Ovary (tissue), 10 donors: Measurements from ENCODE around the gene PARP16. TPM values are rescaled to one million over a fixed set of nuclear protein-coding genes. Genes with fewer than 3 reads are reported as not detected.
A peak's percentile ranks its signal among the peaks of the same experiment; 100 is the strongest.

Experiments used
- DNase-seq, 5 donors: peaks; one replicate each; pipeline ENCODE4 v3.0.0-alpha.2; 2019 to 2020
- H3K27ac ChIP-seq, 2 donors: fragments of 200-600 bp; one replicate each; pipeline versions ENCODE4 v1.5.1 to v1.8.0; 2019 to 2022
- H3K27me3 ChIP-seq: fragments of 200-600 bp; one replicate; pipeline ENCODE4 v1.8.0; 2022
- H3K36me3 ChIP-seq: fragments of 200-600 bp; sonication (generic); one replicate; pipeline ENCODE4 v1.5.1; 2019
- H3K4me1 ChIP-seq: one replicate; pipeline ENCODE4 v1.8.1; 2013; ENCODE audit warnings: mild to moderate bottlenecking, moderate library complexity; ENCODE audit not compliant: insufficient read depth
- H3K4me3 ChIP-seq: fragments of 200-600 bp; sonication (generic); one replicate; pipeline ENCODE4 v1.5.1; 2017
- H3K9me3 ChIP-seq, 2 donors: fragments of 200-600 bp in 1 of 2; sonication (generic) in 1 of 2; one replicate each; pipeline versions ENCODE4 v1.5.1 to v1.8.1; 2013 to 2019; ENCODE audit warnings: mild to moderate bottlenecking in 1 of 2, moderate library complexity in 1 of 2
- EP300 ChIP-seq: sonication (generic); formaldehyde crosslinking; IDR thresholded peaks from one replicate; pipeline ENCODE4 v1.6.1; 2017; ENCODE audit warnings: antibody characterized with exemption
- POLR2A ChIP-seq: fragments of 450-650 bp; IDR thresholded peaks from one replicate; pipeline ENCODE4 v1.6.1; 2017; ENCODE audit warnings: antibody characterized with exemption, mild to moderate bottlenecking, moderate library complexity
- WGBS, 3 donors: extraction: QIAGEN DNeasy Blood & Tissue Kit in 1 of 3; methylation state at CpG; one replicate each; pipeline versions ENCODE4 v1.1.5 to v1.1.7; 2013 to 2017; 5-methylcytosine and 5-hydroxymethylcytosine counted together
- intact Hi-C, 4 donors: fragments of 100-400 bp; cut with DNase I; formaldehyde crosslinking; loops; one replicate each; pipeline versions ENCODE4 v1.11.0 to v1.15.1; 2022 to 2023
- long read RNA-seq, 3 donors: library from polyadenylated mRNA in 2 of 3; unstranded in 2 of 3; transcript quantifications; one replicate each; pipeline ENCODE4 v2.0.0 and lab custom pipeline, GENCODE V29; 2021 to 2026
- polyA plus RNA-seq, 2 donors: library from polyadenylated mRNA; stranded (reverse); fragments of 200-250 nt in 1 of 2; fragments of 350-450 nt in 1 of 2; fragmentation: Illumina TruSeq in 1 of 2; extraction: RNeasy Lipid Tissue Mini Kit (QIAGEN cat#74804) in 1 of 2; gene quantifications; one replicate each; pipeline ENCODE4 v1.2.3, GENCODE V29; 2013 to 2014
- total RNA-seq, 7 donors: library from RNA; depleted of rRNA in 2 of 7; stranded (reverse); fragments of >200 nt in 2 of 7; fragmentation: NEBNext Ultra II Directional in 3 of 7; extraction: Animal tissue kit (Norgen Biotek cat#: 25700) in 3 of 7; gene quantifications; one replicate each; pipeline versions ENCODE4 v1.1.0 to v1.2.4, GENCODE V29; 2016 to 2023
- TF ChIP-seq, protein P1 (sequence below), 3 donors: fragments of 450-650 bp in 2 of 3; fragments of 200-600 bp in 1 of 3; IDR thresholded peaks; one replicate each; pipeline versions ENCODE4 v1.5.1 to v1.8.0; 2016 to 2022; ENCODE audit warnings: antibody characterized with exemption in 3 of 3, mild to moderate bottlenecking in 1 of 3
- donor health status: DM: no; HTN: no; CAD: no; lungs with moderate emphysema.
- donor health status: DM: no; HTN: no; CAD: no.
- donor health status: Bipolar disorder and iron deficiency.
- donor health status: DM: yes; HTN: yes; CAD: no.
- donor health status: DM: no; HTN: no; CAD: no.
- donor health status: DM: yes; HTN: yes; CAD: no.

PARP16 gene, protein sequence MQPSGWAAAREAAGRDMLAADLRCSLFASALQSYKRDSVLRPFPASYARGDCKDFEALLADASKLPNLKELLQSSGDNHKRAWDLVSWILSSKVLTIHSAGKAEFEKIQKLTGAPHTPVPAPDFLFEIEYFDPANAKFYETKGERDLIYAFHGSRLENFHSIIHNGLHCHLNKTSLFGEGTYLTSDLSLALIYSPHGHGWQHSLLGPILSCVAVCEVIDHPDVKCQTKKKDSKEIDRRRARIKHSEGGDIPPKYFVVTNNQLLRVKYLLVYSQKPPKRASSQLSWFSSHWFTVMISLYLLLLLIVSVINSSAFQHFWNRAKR
- total RNA-seq (10 to 100 TPM in 5 of 7 donors, 1 to 10 TPM in 2; 8.8 to 20.2 (median 13.4) TPM), polyA plus RNA-seq (10 to 100 TPM; 12.1 to 19.2 TPM)
- long read RNA-seq, donor 1, transcript PARP16-206 (6 exons, 2,343 nt) = major isoform, 31 of 76 reads
- long read RNA-seq, donor 1, transcript PARP16-201 (6 exons, 2,731 nt) = minor isoform, 5 of 76 reads
- long read RNA-seq, donor 1, transcript PARP16-202 (4 exons, 2,352 nt) = minor isoform, 5 of 76 reads
- long read RNA-seq, donor 1, partial matches to known transcripts = 5 of 76 reads
- long read RNA-seq, donor 1, other reads (novel, unspliced or antisense) = 26 of 76 reads
- long read RNA-seq, donor 2, transcript PARP16-206 (6 exons, 2,343 nt) = major isoform, 9 of 15 reads
- long read RNA-seq, donor 2, partial matches to known transcripts = 5 of 15 reads
- long read RNA-seq, donor 2, other reads (novel, unspliced or antisense) = 0 of 15 reads
- long read RNA-seq, donor 3, transcript PARP16-201 (6 exons, 2,731 nt) = minor isoform, 5 of 51 reads
- long read RNA-seq, donor 3, transcript PARP16-206 (6 exons, 2,343 nt) = major isoform, 23 of 51 reads
- long read RNA-seq, donor 3, partial matches to known transcripts = 14 of 51 reads
- long read RNA-seq, donor 3, other reads (novel, unspliced or antisense) = 7 of 51 reads

DNA sequence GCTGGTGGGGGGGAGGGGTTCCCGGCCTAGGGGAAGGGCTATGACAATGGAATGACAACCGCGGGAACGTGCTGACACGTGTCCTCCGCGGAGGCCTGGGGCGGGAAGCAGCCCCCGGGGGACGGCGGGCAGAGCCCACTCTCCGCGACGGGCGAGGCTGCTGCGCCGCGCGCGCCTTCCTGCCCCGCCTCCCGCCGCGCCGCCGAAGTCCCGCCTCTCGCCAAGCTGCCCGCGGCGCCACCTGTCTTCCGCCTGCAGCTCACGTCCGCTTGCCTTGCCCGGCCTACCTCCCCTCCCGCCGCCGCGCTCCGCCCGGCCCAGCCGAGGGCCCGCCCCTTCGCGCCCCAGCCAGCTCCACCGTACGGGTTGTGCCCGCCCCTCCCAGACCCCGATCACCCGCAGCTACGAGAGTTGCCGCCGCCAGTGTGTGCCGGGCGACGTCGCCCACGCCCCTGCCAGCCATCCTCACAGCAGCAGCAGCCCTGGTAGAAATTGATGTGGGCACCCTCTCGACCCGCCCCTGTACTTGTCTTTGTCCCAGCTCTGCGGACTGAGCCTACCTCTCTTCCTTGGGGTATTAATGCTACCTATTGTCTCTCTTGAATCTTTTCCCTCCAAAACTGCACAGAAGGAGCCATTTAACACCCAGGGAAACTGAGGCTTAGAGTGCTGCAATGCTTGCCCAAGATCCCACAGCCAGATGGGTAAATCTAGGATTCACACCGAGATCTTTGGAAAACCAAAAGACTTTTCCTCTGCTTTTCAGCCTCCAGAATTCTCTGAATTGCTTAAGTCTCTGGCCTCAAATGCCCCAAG, at the start of gene PARP16:
TSS of gene PARP16 (minus strand) at position 180 of the 816 bp plus-strand sequence. CDS start 457 bp downstream, outside the sequence.
- peaks cover 4% of the 10 kb centered on the region for H3K4me1 ChIP-seq
- TF ChIP-seq, protein P1, sequence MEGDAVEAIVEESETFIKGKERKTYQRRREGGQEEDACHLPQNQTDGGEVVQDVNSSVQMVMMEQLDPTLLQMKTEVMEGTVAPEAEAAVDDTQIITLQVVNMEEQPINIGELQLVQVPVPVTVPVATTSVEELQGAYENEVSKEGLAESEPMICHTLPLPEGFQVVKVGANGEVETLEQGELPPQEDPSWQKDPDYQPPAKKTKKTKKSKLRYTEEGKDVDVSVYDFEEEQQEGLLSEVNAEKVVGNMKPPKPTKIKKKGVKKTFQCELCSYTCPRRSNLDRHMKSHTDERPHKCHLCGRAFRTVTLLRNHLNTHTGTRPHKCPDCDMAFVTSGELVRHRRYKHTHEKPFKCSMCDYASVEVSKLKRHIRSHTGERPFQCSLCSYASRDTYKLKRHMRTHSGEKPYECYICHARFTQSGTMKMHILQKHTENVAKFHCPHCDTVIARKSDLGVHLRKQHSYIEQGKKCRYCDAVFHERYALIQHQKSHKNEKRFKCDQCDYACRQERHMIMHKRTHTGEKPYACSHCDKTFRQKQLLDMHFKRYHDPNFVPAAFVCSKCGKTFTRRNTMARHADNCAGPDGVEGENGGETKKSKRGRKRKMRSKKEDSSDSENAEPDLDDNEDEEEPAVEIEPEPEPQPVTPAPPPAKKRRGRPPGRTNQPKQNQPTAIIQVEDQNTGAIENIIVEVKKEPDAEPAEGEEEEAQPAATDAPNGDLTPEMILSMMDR (IDR thresholded peaks at IDR 0.05) = peak; percentile 60 to 77 (median 66)
- TF ChIP-seq EP300 = no peak
- peak; percentile 83 for TF ChIP-seq POLR2A
- peak within 1 kb of the TSS; percentile 57 for H3K4me3 ChIP-seq
- no peaks in the 10 kb centered on the region for H3K27me3 ChIP-seq
- no peaks in the 10 kb centered on the region for H3K9me3 ChIP-seq
- intact Hi-C loops = no loop called here
- peak; percentile 91 to 95 (median 93) for DNase-seq
- H3K36me3 ChIP-seq = no peaks in the 10 kb centered on the region
- peak within 1 kb of the TSS; percentile 19 to 71 for H3K27ac ChIP-seq
- WGBS, 3 donors = 2 to 4% (median 2%) methylated on average over 33 to 62 of the region's 62 CpGs

DNA sequence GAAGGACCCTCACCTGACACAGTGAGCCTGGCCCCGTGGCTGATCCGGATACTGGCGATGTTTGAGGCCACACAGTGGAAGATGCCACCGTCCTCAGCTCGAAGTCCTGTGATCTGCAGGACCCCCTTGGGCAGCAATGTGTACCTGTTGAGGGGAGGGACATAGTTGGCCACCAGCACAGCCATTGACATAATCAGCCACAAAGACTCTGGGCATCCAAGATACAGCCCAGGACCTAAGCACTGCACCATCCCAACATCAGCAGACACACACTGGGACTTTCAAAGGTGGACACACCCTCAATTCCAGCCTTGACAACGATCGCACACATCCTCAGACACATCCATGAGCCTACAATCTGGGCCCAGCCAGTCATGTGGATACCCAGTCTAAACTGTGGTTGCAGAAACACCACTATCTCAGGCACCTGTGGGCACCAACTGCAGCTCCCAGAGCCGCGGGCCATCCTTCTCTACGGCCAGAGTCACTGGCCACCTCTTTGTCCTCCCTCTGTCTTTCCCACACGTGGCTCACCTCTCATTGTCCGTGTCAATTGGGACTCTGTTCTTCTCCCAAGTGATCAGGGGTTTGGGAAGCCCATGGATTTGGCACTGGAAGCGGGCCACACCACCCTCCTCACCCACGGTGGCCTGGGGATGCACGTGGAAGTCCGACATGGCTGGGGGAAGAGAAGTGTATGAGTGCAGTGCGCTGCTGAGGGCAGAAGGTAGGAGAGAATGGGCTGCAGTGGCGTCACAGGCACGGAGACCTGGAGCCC, 48.8 kb upstream of the PARP16 start:
- WGBS, 3 donors = 91% methylated on average over 19 of the region's 19 CpGs
- DNase-seq = no peak
- Histone ChIP-seq H3K4me3 (no peak overlapping the region), H3K9me3 (no peaks in the 10 kb centered on the region), H3K27me3 (no peaks in the 10 kb centered on the region), H3K4me1 (no peaks in the 10 kb centered on the region), H3K27ac (no peak overlapping the region), H3K36me3 (no peaks in the 10 kb centered on the region)
- TF ChIP-seq EP300 (no peak), POLR2A (no peak)
- TF ChIP-seq, protein P1 (IDR thresholded peaks at IDR 0.05) = no peak
- intact Hi-C loops = no loop called here

DNA sequence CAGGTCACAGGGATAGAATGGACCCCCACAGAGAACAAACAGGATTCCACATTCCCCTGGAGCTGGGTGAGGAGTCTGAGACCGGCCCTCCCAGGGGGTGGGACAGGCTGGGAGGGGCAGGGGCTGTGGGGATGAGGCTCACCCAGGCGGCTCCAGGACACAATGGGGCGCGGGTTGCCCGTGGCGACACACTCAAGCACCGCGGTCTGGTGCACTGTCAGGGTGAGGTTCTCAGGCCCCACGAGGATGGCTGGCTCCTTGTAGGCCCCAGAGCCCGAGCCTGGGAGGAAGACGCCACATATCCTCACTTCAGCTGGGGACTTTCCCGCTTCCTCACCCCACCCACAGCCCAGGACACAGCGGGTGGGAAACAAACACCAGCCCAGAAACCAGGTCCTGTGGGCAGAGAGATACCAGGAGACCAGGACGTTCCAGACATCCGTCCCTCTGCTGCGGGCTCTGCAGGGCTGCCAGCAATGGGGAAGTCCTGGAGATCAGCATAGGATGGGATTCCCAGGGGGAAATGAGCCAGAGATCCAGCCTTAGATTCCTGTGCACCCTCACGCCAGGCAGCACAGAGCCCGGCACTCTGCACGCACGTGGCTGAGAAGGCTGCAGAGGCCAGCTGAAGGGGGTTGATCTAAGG, 48.0 kb upstream of the PARP16 start:
- no peak for TF ChIP-seq EP300
- no peak for TF ChIP-seq POLR2A
- TF ChIP-seq, protein P1 (IDR thresholded peaks at IDR 0.05) = no peak
- Histone ChIP-seq H3K4me3 (no peak overlapping the region), H3K27me3 (no peaks in the 10 kb centered on the region), H3K9me3 (no peaks in the 10 kb centered on the region), H3K36me3 (no peaks in the 10 kb centered on the region), H3K27ac (no peak overlapping the region), H3K4me1 (peaks cover 2% of the 10 kb centered on the region)
- DNase-seq = no peak
- 81 to 86% (median 83%) methylated on average over 20 of the region's 20 CpGs for WGBS, 3 donors
- intact Hi-C loops = loop anchor here in 1 of 4 donors (5.0 kb wide), 1 partner anchor 43 kb away; the partner anchor contains the start of gene IGDCC3
